Thyroid gland (tissue), 4 donors: ENCODE data around the gene SEMA4D.

Source experiments
- POLR2A ChIP-seq, 2 donors: fragments of 450-650 bp; IDR thresholded peaks; one replicate each; pipeline ENCODE4 v1.6.1; 2017; ENCODE audit warnings: antibody characterized with exemption in 2 of 2, mild to moderate bottlenecking in 2 of 2, moderate library complexity in 1 of 2
- TF ChIP-seq, protein P1 (sequence below), 6 experiments: fragments of 200-600 bp in 3 of 6; fragments of 450-650 bp in 3 of 6; sonication (generic) in 3 of 6; IDR thresholded peaks; one replicate each; pipeline ENCODE4 v1.5.1; 2016 to 2019; ENCODE audit warnings: antibody characterized with exemption in 6 of 6, mild to moderate bottlenecking in 2 of 6, inconsistent platforms in 1 of 6, moderate library complexity in 1 of 6

DNA sequence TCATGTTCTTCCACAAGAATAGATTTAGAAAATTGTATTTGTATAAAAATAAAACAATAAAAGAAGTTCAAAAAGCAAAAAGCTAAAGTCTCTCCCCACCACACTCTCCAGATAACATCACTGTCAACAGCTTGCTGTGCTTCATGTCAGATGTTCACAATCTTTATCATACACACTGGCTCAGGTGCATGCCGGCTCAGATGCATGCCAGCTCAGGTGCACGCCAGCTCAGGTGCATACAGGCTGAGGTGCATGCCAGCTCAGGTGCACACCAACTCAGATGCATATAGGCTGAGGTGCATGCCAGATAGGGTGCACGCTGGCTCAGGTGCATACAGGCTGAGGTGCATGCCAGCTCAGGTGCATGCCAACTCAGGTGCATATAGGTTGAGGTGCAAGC, 26.5 kb downstream of the SEMA4D start:
- TF ChIP-seq, protein P1, sequence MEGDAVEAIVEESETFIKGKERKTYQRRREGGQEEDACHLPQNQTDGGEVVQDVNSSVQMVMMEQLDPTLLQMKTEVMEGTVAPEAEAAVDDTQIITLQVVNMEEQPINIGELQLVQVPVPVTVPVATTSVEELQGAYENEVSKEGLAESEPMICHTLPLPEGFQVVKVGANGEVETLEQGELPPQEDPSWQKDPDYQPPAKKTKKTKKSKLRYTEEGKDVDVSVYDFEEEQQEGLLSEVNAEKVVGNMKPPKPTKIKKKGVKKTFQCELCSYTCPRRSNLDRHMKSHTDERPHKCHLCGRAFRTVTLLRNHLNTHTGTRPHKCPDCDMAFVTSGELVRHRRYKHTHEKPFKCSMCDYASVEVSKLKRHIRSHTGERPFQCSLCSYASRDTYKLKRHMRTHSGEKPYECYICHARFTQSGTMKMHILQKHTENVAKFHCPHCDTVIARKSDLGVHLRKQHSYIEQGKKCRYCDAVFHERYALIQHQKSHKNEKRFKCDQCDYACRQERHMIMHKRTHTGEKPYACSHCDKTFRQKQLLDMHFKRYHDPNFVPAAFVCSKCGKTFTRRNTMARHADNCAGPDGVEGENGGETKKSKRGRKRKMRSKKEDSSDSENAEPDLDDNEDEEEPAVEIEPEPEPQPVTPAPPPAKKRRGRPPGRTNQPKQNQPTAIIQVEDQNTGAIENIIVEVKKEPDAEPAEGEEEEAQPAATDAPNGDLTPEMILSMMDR (IDR thresholded peaks at IDR 0.05), result no peak
- TF ChIP-seq POLR2A (IDR thresholded peaks at IDR 0.05), result no peak
